Kidney epithelial cell (primary cell): ENCODE measurements around the gene TTC3. TPM values are rescaled to one million over a fixed set of nuclear protein-coding genes. Genes with fewer than 3 reads are reported as not detected.

Experiments
- DNase-seq: peaks from one replicate; pipeline ENCODE4 v3.0.0-alpha.2; 2010; ENCODE audit warnings: low read depth
- H3K27me3 ChIP-seq: 2 replicates; pipeline ENCODE4 v1.6.0; 2011; ENCODE audit warnings: low read length; ENCODE audit not compliant: control insufficient read depth, insufficient read depth
- H3K36me3 ChIP-seq: 2 replicates; pipeline ENCODE4 v1.5.1; 2011; ENCODE audit warnings: low read length; ENCODE audit not compliant: control insufficient read depth, insufficient read depth
- H3K4me3 ChIP-seq: 2 replicates; pipeline ENCODE4 v1.5.1; 2011; ENCODE audit warnings: low read depth, mild to moderate bottlenecking, control low read depth, low read length
- total RNA-seq: library from RNA; depleted of rRNA; stranded (reverse); fragments of >200 nt; gene quantifications from 2 replicates; pipeline ENCODE4 v1.2.3, GENCODE V29; 2015
- TF ChIP-seq, protein P1 (sequence below): IDR thresholded peaks from 2 replicates; pipeline ENCODE4 v1.5.1; 2011; ENCODE audit warnings: mild to moderate bottlenecking, moderate library complexity, low read length, control low read depth, inconsistent platforms; ENCODE audit not compliant: insufficient read depth, poor library complexity, severe bottlenecking

TTC3 gene
- total RNA-seq, 1 donor from 2014 or later: 139 TPM

DNA sequence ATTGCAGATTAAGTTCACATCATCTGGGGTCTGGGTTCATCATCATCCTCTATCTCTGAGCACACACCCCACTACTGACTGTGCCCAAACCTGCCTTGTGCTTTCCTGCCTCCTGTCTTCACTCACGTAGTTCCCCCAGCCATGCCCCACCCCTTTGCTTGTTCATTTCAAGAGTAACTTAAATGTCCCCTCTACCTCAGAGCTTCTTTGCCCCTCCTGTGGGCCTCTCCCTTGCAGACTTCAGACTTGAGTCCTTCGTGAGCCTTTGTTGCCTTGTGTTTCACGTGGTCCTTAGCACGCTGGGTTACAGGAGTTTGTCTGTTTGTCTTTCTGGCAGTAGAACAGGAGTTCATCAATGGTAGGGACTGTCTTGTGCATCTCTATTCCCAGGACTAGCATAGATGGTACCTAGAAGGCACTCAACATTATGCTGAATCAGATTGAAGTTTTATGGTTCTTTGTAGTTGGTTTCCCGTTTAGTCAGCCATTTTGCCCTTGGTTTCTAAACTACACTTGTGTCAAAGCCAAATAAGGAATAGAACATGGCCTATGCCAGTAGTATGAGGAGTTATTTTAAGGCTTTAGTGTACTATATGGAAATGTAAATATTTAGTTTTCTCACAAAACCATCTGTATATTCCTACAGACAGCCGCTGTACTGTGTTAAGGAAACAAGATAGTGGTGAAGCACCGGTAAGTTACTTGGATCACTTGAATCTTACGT, 86.2 kb downstream of the TTC3 start:
- H3K36me3 ChIP-seq: no peaks in the 10 kb centered on the region
- no peak for DNase-seq
- no peak overlapping the region for H3K4me3 ChIP-seq

DNA sequence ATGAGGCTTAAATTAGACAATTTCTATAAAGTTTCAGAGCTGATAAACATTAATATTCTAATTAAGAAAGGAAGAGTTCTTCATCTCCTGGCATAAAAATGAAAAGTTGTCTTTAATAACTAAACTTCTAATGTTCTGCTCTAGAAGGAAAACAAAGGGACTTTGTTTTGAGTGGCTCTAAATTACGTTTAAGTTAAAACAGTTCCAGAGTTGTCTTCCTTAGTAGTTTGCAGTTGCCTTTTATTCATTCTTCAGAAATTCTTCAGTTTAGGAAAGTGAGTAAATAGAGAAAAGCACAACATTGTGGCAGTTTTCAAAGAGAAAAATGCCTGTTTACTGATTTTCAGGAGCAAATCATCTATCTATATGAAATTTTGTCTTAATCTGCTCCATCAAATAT, 86.9 kb downstream of the TTC3 start:
- TF ChIP-seq, protein P1, sequence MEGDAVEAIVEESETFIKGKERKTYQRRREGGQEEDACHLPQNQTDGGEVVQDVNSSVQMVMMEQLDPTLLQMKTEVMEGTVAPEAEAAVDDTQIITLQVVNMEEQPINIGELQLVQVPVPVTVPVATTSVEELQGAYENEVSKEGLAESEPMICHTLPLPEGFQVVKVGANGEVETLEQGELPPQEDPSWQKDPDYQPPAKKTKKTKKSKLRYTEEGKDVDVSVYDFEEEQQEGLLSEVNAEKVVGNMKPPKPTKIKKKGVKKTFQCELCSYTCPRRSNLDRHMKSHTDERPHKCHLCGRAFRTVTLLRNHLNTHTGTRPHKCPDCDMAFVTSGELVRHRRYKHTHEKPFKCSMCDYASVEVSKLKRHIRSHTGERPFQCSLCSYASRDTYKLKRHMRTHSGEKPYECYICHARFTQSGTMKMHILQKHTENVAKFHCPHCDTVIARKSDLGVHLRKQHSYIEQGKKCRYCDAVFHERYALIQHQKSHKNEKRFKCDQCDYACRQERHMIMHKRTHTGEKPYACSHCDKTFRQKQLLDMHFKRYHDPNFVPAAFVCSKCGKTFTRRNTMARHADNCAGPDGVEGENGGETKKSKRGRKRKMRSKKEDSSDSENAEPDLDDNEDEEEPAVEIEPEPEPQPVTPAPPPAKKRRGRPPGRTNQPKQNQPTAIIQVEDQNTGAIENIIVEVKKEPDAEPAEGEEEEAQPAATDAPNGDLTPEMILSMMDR: no peak
- Histone ChIP-seq H3K4me3 (no peak overlapping the region), H3K27me3 (no peaks in the 10 kb centered on the region), H3K36me3 (no peaks in the 10 kb centered on the region)
- no peak for DNase-seq

More for the DNA sequence above, 86.2 kb downstream of the TTC3 start:
- TF ChIP-seq, protein P1: no peak
- no peaks in the 10 kb centered on the region for H3K27me3 ChIP-seq

DNA sequence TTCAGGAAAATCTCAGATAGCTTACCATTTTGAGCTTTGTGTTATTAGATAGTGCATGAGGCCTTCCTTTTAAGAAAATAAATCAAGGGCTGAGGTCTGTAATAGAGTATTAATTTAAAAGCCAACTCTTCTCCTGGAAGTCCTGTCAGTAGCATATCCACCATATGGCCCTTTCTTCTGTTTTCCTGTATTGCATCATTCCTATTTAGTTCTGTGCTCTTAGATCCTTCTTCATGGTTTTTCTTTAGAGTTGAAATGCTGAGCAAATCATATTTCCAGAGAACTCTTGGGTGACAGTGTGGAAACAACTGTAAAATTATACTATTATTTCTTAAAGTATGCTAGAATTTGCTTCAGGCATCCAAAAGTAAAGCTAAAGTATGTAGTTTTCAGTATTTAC, 91.7 kb downstream of the TTC3 start:
- H3K27me3 ChIP-seq: no peaks in the 10 kb centered on the region
- no peak for DNase-seq
- H3K4me3 ChIP-seq: no peak overlapping the region
- no peaks in the 10 kb centered on the region for H3K36me3 ChIP-seq
- TF ChIP-seq, protein P1: no peak

DNA sequence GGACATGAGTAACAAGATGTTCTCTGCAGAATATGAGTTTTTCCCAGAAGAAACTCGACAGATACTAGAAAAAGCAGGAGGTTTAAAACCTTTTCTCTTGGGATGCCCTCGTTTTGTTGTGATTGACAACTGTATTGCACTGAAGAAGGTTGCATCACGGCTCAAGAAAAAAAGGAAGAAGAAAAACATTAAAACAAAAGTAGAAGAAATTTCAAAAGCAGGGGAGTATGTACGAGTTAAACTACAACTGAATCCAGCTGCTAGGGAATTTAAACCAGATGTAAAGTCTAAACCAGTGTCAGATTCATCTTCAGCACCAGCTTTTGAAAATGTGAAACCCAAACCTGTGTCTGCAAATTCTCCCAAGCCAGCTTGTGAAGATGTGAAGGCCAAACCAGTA, 92.5 kb downstream of the TTC3 start:
- TF ChIP-seq, protein P1: no peak
- no peaks in the 10 kb centered on the region for H3K36me3 ChIP-seq
- DNase-seq: no peak

DNA sequence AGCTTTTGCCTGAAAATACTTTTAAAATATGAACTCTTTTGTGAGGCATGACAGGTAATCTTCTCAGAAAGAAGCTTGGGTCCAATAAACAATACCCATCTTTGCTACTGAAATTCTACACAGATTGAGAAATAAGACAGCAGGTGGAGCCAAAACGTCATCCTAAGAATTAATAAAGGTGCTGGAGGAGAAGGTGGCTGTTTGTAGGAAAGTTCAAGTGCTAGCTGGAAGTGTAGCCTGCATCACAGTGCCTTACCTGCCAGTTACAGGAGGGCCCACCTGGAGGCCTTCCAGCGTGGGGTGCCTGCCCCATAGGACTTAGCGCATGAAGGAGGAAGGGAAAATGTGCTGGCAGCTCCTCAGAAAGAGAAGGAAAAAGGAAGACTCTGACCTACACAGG, 93.7 kb downstream of the TTC3 start:
- no peaks in the 10 kb centered on the region for H3K36me3 ChIP-seq
- no peak for DNase-seq

More for the DNA sequence above, 92.5 kb downstream of the TTC3 start:
- Histone ChIP-seq H3K4me3 (no peak overlapping the region), H3K27me3 (no peaks in the 10 kb centered on the region)

More for the DNA sequence above, 93.7 kb downstream of the TTC3 start:
- TF ChIP-seq, protein P1: peak; percentile 24
- H3K4me3 ChIP-seq: no peak overlapping the region
- no peaks in the 10 kb centered on the region for H3K27me3 ChIP-seq
